Omental fat pad (tissue), 4 donors: ENCODE results near the gene SOBP. TPM values are rescaled to one million over a fixed set of nuclear protein-coding genes. Genes with fewer than 3 reads are reported as not detected.

Source experiments
- ATAC-seq: fragments of 150-250 bp; one replicate; pipeline ENCODE4 v1.9.1; 2016; ENCODE audit warnings: mild to moderate bottlenecking, moderate library complexity; ENCODE audit not compliant: low FRiP score
- DNase-seq: peaks from one replicate; pipeline ENCODE4 v3.0.0-alpha.2; 2019; ENCODE audit warnings: low spot score
- total RNA-seq, 4 donors: library from RNA; depleted of rRNA; stranded (reverse); fragments of >200 nt; gene quantifications; one replicate each; pipeline ENCODE4 v1.1.0, GENCODE V29; 2016
- TF ChIP-seq, protein P1 (sequence below), 3 donors: fragments of 450-650 bp; IDR thresholded peaks; one replicate each; pipeline ENCODE4 v1.5.1; 2016 to 2017; ENCODE audit warnings: antibody characterized with exemption in 3 of 3, mild to moderate bottlenecking in 3 of 3, moderate library complexity in 2 of 3

SOBP gene
- total RNA-seq, 4 donors from 2014 or later, result 1.9 to 9.6 (median 4.0) TPM

DNA sequence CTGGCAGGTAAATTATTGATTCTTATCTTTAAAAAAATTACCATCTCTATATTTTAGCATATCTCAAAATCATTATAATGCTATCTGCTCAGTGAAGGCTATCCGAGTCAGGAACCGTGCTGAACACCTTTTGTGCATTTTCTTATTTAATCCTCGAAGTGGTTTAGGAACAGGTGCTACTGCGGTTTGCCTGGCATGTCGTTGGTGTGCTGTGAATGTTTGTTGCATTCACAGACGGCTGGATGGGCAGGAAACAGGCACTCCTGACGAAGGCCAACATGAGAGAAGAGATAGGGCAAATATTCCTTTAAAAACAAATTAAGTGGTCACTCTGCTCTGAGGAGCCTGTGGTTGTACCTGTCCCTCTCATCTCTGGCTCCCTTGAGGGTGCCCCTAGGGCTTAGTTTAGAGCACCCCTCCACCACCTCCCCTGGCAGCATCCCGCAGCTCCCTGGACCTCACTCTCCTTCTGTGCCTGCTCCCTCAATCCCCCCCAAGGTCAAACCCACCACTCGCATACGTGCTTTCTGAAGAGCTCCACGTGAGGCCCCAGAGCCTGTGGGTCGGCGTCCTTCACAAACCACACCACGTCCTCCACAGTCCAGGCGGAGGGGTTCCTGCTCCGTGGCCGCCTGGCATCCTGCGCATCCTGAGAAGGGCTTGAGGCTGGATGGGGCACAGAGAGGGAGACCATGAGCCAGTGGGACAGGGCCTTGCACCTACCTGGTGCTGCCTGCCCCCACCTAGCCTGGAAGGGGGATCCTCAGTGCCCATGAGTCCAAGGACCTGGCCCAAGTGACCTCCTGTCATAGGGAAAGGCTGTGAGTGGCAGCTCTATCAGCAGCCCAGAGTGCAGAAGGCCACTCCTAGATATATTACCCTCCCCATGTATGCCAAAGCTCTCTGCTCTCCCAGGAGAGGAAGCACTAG, 217.7 kb downstream of the SOBP start:
- TF ChIP-seq, protein P1, sequence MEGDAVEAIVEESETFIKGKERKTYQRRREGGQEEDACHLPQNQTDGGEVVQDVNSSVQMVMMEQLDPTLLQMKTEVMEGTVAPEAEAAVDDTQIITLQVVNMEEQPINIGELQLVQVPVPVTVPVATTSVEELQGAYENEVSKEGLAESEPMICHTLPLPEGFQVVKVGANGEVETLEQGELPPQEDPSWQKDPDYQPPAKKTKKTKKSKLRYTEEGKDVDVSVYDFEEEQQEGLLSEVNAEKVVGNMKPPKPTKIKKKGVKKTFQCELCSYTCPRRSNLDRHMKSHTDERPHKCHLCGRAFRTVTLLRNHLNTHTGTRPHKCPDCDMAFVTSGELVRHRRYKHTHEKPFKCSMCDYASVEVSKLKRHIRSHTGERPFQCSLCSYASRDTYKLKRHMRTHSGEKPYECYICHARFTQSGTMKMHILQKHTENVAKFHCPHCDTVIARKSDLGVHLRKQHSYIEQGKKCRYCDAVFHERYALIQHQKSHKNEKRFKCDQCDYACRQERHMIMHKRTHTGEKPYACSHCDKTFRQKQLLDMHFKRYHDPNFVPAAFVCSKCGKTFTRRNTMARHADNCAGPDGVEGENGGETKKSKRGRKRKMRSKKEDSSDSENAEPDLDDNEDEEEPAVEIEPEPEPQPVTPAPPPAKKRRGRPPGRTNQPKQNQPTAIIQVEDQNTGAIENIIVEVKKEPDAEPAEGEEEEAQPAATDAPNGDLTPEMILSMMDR (IDR thresholded peaks at IDR 0.05), result no peak
- no peak for DNase-seq
- no peak for ATAC-seq

DNA sequence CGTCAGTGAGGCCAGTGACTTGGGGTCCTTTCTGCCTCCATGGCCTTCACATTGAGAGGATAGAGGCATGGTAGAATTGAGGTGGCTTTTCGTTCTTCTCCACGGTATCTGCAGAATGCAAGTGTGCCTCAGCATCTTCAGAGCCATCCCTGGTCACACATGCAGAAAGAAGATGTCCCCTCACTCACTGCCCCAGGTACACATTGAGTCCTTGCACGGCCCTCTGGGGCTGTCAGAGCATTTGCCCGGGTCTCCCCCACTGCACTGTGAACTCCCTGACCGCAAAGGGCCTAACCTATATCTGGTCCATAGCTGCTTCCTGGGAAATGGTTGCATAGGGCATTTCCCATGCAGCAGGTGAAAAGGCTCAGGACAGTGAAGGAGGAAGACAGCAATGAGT, 218.5 kb downstream of the SOBP start:
- DNase-seq, result no peak
- TF ChIP-seq, protein P1 (IDR thresholded peaks at IDR 0.05), result no peak
- no peak for ATAC-seq

DNA sequence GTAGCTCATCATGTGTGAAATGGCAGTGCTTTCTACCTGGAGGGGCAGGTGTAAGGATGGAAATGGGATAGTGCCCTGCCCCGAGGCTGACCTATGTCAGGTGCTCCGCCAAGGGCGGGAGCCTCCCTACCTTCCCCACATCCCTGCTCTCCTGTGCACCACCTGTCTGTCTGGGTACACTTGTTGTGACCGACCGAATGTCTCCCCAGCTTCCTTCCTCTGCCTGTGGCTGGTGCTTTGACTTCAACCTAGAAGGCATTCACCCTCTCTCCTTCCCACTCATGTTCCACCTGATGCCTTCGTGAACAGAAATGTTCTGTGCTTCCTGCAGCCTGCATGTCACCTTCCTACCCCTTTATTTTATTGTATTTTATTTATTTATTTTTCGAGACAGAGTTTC, 219.4 kb downstream of the SOBP start:
- TF ChIP-seq, protein P1 (IDR thresholded peaks at IDR 0.05), result no peak
- DNase-seq, result no peak
- no peak for ATAC-seq

Other genes starting within 250 kb of the SOBP start
- gene PDSS2, start 30.6 kb upstream of the SOBP start, total RNA-seq, result 1 to 10 TPM; 6.5 to 9.6 (median 8.8) TPM